Measurements from ENCODE around the gene CPSF3. TPM values are rescaled to one million over a fixed set of nuclear protein-coding genes. Genes with fewer than 3 reads are reported as not detected.

Gene CPSF3
- total RNA-seq, 1 donor from 2014 or later = 74.7 TPM

DNA sequence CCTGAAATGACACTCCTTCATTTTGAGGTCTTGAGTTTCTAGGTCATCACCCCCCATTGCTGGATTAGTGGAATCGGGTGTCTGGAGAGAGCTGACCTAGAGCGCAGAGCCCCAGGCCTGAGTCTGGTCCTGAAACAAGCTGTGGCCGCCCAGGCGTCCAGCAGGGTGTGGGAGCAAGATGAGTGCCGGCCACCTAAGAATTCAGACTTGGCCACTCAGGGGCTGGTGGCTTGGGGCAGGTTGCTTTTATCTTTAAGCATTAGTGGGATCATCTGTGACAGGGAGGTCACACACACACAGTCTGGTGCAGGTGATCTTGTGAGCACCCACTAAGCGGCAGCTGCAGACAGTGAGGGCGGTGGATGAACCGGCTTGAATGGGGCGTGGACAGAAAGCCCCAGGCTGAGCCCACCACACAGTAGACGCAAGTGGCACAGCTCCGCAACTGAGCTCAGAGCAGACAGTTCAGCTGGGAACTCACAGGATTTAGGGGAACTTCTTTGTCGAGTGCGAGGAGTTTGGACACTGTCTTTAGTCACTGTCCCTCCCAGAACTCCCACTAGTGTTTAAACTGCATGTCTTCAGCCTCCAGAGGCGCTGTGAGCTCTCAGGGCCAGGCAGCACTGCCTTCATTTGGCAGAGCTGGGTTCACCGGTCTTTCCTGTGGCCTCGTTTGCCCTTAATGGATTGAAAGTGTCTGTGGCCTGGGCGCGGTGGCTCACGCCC, 21.6 kb upstream of the CPSF3 start:
- Mint-ChIP-seq H3K27ac (no peak overlapping the region), H3K4me1 (ENCODE audit: low read depth) (no peaks in the 10 kb centered on the region), H3K4me3 (no peak overlapping the region), H3K9me3 (no peaks in the 10 kb centered on the region), H3K36me3 (ENCODE audit: low read depth) (peaks cover 2% of the 10 kb centered on the region), H3K27me3 (ENCODE audit: insufficient read depth) (peaks cover 2% of the 10 kb centered on the region)
- intact Hi-C loops (cut with micrococcal nuclease) = no loop called here
- no peak for DNase-seq (ENCODE audit: low spot score)

DNA sequence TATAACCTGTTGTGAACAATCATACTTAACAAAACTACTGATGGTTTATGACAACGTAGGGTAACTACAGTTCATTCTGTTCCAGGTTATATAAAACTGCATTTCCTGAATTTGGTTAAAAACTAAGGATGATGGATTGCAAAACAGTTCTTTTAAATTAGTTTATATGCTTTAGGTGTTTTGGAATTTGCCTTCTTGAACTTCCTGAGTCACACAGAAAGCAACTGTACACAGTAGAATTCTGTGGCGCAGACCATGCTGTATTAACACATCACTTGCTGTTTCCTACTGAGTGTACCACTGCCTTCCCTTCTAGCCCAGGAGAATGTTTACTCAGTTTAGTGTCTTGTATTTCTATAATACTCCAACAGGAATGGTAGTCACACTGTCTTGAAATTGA, 19.5 kb upstream of the CPSF3 start:
- Mint-ChIP-seq H3K27ac (no peak overlapping the region), H3K27me3 (ENCODE audit: insufficient read depth) (peaks cover 2% of the 10 kb centered on the region), H3K4me3 (no peak overlapping the region), H3K9me3 (no peaks in the 10 kb centered on the region), H3K4me1 (ENCODE audit: low read depth) (no peaks in the 10 kb centered on the region), H3K36me3 (ENCODE audit: low read depth) (peaks cover 16% of the 10 kb centered on the region)
- DNase-seq (ENCODE audit: low spot score) = no peak
- intact Hi-C loops (cut with micrococcal nuclease) = no loop called here

DNA sequence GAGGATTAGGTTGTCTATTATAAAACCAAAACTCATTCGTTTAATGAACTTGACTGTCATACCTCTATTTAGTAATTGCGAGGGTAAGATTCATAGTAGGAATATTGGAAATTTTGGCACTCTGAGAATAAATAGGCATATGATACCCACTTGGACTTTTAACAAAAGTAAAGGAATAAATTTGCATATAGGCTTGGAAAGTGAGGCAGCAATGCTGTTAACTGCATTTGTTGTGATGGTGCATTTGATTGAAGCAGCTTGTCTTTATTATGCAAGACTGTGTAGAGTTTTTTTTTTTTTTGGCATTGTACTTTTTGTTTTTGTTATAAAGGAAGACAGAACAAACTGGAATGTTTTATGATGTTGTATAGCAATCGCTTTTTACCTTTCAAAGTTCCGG, 19.0 kb upstream of the CPSF3 start:
- no peaks in the 10 kb centered on the region for H3K4me1 Mint-ChIP-seq (ENCODE audit: low read depth)
- H3K27ac Mint-ChIP-seq = no peak overlapping the region
- no peak for DNase-seq (ENCODE audit: low spot score)
- no peaks in the 10 kb centered on the region for H3K9me3 Mint-ChIP-seq
- H3K27me3 Mint-ChIP-seq (ENCODE audit: insufficient read depth) = peaks cover 2% of the 10 kb centered on the region
- no peak overlapping the region for H3K4me3 Mint-ChIP-seq
- intact Hi-C loops (cut with micrococcal nuclease) = no loop called here
- H3K36me3 Mint-ChIP-seq (ENCODE audit: low read depth) = peaks cover 17% of the 10 kb centered on the region

DNA sequence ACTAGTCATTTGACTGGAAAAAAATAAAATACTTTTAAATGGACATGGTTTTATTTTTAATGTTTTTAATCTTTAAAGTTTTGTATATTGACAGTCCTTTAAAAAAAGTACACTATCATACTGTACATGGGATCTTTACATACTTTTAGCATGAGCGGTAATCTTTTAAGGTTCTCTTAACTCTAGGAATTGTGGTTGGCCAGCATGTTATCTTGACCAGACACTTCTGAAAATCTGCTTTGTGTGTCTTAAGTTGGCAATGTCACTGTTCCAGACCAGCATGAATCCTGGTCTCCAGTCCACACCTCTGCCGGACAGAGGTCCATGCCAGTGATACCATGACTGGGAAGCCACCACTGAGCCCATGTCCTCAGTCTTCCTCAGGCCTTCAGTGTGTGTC, 17.8 kb upstream of the CPSF3 start:
- Mint-ChIP-seq H3K9me3 (no peaks in the 10 kb centered on the region), H3K27ac (no peak overlapping the region), H3K36me3 (ENCODE audit: low read depth) (peaks cover 21% of the 10 kb centered on the region), H3K4me3 (no peak overlapping the region), H3K27me3 (ENCODE audit: insufficient read depth) (peaks cover under 1% of the 10 kb centered on the region), H3K4me1 (ENCODE audit: low read depth) (no peaks in the 10 kb centered on the region)
- intact Hi-C loops (cut with micrococcal nuclease) = no loop called here
- DNase-seq (ENCODE audit: low spot score) = no peak

DNA sequence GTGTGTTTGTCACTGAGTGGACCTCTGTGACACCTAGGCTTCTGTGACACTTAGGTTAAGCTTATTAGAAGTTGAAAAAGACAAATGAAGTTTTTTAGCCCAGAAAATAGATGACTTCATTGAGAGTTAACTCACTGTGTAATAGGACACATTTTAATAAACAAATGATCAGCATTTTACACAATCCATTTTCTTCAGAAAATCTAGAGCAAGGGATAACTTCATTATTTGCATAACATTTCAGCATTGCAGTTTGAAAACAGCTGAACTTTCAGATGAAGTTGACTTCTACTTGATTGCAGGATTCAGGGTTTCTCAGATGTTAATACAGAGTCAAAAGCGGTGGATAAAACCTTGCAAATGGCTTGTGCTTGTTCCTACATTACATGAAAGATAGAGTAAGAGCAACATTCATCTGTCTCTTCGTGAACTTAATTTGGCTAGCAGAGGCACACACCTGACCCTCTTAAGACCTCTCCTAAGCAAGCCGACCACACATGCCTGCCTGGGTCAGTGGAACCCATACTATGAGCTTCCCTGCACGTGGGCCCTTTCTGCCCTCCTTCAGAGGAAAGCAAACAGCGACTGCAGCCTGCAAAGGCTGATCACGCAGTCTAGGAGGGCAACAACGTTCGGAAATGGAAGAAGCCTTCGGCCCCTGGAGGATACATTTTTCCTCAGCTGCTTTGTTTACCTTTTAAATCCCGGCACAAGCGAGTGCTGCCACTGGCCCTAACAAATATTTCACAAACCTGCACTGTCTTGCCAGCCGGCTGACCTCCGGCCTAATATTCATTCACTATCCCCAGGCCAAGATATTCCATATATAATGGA, 16.7 kb upstream of the CPSF3 start:
- H3K9me3 Mint-ChIP-seq = no peaks in the 10 kb centered on the region
- peak overlapping the region; percentile 61 for H3K27ac Mint-ChIP-seq
- peaks cover 23% of the 10 kb centered on the region for H3K36me3 Mint-ChIP-seq (ENCODE audit: low read depth)
- DNase-seq (ENCODE audit: low spot score) = no peak
- H3K27me3 Mint-ChIP-seq (ENCODE audit: insufficient read depth) = no peaks in the 10 kb centered on the region
- H3K4me3 Mint-ChIP-seq = no peak overlapping the region
- intact Hi-C loops (cut with micrococcal nuclease) = no loop called here
- no peaks in the 10 kb centered on the region for H3K4me1 Mint-ChIP-seq (ENCODE audit: low read depth)

DNA sequence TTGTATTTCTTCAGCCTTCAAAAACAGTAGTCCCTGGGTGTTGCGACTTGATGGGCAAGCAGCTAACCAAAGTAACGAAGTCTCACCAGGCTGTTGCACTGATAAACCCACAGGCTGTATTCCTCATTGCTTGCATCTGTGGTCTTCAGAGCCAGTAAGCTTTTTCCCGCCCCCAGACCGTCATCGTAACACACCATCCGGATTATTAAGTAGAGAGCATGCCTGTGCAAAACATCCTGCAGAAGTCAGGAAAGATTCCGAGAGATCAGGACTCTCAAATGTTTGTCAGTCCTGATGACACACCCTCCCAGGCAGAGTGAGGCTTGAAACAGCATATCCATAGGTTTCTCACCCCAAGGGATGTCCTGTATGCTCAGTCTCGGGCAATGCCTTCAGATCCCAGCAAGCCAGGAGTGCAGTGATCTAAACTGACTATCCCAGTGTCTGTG, 16.1 kb upstream of the CPSF3 start:
- intact Hi-C loops (cut with micrococcal nuclease) = no loop called here
- H3K36me3 Mint-ChIP-seq (ENCODE audit: low read depth) = peaks cover 26% of the 10 kb centered on the region
- H3K4me3 Mint-ChIP-seq = no peak overlapping the region
- H3K27me3 Mint-ChIP-seq (ENCODE audit: insufficient read depth) = no peaks in the 10 kb centered on the region
- no peaks in the 10 kb centered on the region for H3K4me1 Mint-ChIP-seq (ENCODE audit: low read depth)
- no peaks in the 10 kb centered on the region for H3K9me3 Mint-ChIP-seq
- no peak overlapping the region for H3K27ac Mint-ChIP-seq
- no peak for DNase-seq (ENCODE audit: low spot score)

DNA sequence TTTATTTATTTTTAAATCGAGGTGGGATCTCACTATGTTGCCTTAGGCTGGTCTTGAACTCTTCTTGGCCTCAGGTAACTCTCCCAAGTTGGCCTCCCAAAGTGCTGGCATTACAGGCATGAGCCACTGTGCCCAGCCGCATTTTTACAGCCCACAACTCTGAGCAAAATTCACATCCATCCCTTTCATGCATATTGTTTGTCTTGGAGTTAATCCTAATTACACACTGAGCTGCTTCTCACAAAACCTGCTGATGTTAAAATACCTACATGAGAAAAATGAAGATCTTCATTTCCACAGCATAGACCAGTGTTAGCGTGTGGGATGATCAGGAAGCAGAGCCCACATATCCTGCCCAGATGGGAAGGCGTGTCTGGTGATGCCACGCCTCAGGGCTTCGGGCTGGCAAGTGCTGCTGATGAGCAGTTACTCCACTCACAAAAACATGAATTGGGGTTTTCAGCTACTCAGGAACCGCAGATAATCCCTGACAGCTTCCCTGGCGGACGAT, 14.8 kb upstream of the CPSF3 start:
- no peak overlapping the region for H3K27ac Mint-ChIP-seq
- H3K36me3 Mint-ChIP-seq (ENCODE audit: low read depth) = peaks cover 29% of the 10 kb centered on the region
- H3K4me1 Mint-ChIP-seq (ENCODE audit: low read depth) = peaks cover under 1% of the 10 kb centered on the region
- no peaks in the 10 kb centered on the region for H3K27me3 Mint-ChIP-seq (ENCODE audit: insufficient read depth)
- intact Hi-C loops (cut with micrococcal nuclease) = no loop called here
- H3K4me3 Mint-ChIP-seq = no peak overlapping the region
- no peaks in the 10 kb centered on the region for H3K9me3 Mint-ChIP-seq
- DNase-seq (ENCODE audit: low spot score) = no peak

DNA sequence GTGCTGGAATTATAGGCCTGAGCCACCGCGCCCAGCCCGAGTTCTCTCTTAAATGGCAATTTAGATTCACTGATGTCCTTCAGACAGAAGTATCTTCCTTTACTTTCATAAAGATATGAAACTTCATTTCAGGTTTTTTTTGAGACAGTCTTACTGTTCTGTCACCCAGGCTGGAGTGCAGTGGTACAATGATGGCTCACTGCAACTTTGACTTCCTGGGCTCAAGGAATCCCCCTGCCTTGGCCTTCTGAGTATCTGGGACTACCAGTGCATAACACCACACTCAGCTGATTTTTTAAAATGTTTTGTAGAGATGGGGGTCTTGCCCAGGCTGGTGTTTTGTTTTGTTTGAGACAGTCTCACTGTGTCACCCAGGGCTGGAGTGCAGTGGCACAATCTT, 13.3 kb upstream of the CPSF3 start:
- peaks cover 10% of the 10 kb centered on the region for H3K4me1 Mint-ChIP-seq (ENCODE audit: low read depth)
- H3K9me3 Mint-ChIP-seq = no peaks in the 10 kb centered on the region
- intact Hi-C loops (cut with micrococcal nuclease) = no loop called here
- H3K27me3 Mint-ChIP-seq (ENCODE audit: insufficient read depth) = no peaks in the 10 kb centered on the region
- no peak overlapping the region for H3K4me3 Mint-ChIP-seq
- DNase-seq (ENCODE audit: low spot score) = no peak
- no peak overlapping the region for H3K27ac Mint-ChIP-seq
- H3K36me3 Mint-ChIP-seq (ENCODE audit: low read depth) = peaks cover 36% of the 10 kb centered on the region

DNA sequence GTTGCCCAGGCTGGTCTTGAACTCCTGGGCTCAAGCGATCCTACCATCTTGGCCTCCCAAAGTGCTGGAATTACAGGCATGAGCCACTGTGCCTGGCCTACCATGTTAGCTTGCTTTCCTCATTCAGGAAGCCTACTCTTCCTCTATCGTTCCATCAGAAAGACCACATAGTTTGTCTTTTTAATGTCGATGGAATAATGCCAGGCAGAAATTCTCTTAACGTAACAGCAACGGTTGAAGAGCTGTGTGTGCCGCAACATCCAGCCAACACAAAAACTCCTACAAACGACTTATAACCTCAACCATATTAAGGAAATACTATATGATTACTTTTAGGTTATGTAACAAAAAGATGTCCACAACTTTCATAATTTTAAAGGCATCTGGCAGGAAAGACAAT, 10.7 kb upstream of the CPSF3 start:
- no peaks in the 10 kb centered on the region for H3K9me3 Mint-ChIP-seq
- H3K27me3 Mint-ChIP-seq (ENCODE audit: insufficient read depth) = no peaks in the 10 kb centered on the region
- intact Hi-C loops (cut with micrococcal nuclease) = no loop called here
- no peak overlapping the region for H3K4me3 Mint-ChIP-seq
- H3K36me3 Mint-ChIP-seq (ENCODE audit: low read depth) = peaks cover 40% of the 10 kb centered on the region
- DNase-seq (ENCODE audit: low spot score) = no peak
- H3K4me1 Mint-ChIP-seq (ENCODE audit: low read depth) = peaks cover 28% of the 10 kb centered on the region
- no peak overlapping the region for H3K27ac Mint-ChIP-seq

DNA sequence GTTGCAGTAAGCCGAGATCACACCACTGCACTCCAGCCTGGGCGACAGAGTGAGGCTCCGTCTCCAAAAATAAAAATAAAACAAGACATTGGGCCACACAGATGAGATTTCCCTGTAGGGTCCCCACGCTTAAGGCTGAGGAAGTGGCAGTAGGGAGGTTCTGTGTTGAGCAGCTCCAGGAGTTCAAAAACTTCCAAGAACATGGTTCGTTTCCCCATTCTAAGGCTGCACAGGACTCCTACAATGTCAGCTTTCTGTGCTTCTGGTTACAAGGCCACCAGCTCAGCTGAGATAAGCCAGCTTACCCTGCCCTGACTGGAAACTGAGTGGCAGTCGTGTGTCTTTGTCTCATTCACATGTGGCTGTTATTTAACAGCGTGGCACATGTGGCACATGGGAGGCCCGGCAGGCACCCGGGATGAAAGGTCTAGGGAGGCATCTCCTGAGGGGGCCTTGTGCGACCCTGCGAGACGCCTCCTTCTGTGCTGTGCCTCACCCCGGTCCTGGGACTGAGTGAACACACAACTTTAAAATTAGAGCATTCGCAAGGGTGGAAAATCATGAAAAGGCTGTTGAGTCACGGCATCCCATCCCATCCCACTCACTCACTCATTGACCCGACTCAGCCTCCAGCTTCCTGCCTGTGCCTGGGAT, 7.8 kb upstream of the CPSF3 start:
- Mint-ChIP-seq H3K4me3 (no peak overlapping the region), H3K27ac (peak overlapping the region; percentile 60), H3K9me3 (no peaks in the 10 kb centered on the region), H3K27me3 (ENCODE audit: insufficient read depth) (no peaks in the 10 kb centered on the region), H3K36me3 (ENCODE audit: low read depth) (peaks cover 36% of the 10 kb centered on the region), H3K4me1 (ENCODE audit: low read depth) (peaks cover 52% of the 10 kb centered on the region)
- intact Hi-C loops (cut with micrococcal nuclease) = no loop called here
- DNase-seq (ENCODE audit: low spot score) = no peak

DNA sequence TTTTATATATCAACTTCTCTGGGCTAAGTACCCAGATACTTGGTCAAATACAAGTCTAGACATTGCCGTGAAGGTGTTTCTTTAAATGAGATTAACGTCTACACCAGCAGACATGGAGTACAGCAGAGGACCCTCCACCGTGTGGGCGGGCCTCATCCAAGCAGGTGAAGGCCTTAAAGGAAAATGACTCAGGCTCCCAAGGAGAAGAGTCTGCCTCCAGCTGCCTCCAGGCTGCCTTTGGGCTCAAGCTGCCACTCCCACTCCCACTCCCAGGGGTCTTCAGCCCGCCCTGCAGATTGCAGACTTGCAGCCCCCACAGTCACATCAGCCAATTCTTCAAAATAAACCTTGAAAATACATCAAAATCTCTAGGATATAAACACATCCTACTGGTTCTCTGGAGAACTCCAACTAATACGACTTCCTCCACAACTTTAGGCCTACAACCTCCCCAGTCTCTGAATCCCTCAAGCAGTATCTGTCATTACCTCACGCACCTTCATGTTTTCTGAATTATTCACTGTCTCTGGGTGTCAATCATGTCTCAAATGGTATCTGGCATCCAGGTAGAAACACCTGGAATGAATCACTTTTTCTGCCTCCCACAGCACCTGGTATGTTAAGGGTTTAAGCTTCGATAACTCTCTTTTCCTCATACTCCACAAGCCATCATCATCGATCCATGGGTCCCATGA, 7.0 kb upstream of the CPSF3 start:
- H3K9me3 Mint-ChIP-seq = no peaks in the 10 kb centered on the region
- peaks cover 35% of the 10 kb centered on the region for H3K36me3 Mint-ChIP-seq (ENCODE audit: low read depth)
- H3K27me3 Mint-ChIP-seq (ENCODE audit: insufficient read depth) = no peaks in the 10 kb centered on the region
- intact Hi-C loops (cut with micrococcal nuclease) = no loop called here
- H3K4me1 Mint-ChIP-seq (ENCODE audit: low read depth) = peaks cover 55% of the 10 kb centered on the region
- H3K27ac Mint-ChIP-seq = peak overlapping the region; percentile 60
- no peak for DNase-seq (ENCODE audit: low spot score)
- no peak overlapping the region for H3K4me3 Mint-ChIP-seq

DNA sequence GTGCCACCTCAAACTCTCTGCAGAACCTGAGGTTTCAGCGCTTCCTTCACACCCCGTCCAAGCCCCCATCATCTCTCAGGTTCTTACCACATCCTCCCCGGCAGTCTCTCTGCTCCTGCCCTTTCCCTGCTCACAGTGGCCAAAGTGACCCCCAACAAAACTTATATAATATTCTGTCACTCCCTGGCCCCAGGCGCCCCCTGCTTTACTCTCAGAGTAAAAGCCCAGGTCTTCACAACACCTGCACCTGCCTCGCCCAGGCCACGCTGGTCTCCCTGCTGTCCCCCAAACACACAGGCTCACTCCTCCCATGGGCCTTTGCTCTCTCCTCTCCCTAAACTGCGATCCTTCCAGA, 6.5 kb upstream of the CPSF3 start:
- no peak for DNase-seq (ENCODE audit: low spot score)
- H3K36me3 Mint-ChIP-seq (ENCODE audit: low read depth) = peaks cover 36% of the 10 kb centered on the region
- no peak overlapping the region for H3K4me3 Mint-ChIP-seq
- H3K9me3 Mint-ChIP-seq = no peaks in the 10 kb centered on the region
- H3K4me1 Mint-ChIP-seq (ENCODE audit: low read depth) = peaks cover 60% of the 10 kb centered on the region
- peak overlapping the region; percentile 15 for H3K27ac Mint-ChIP-seq
- no peaks in the 10 kb centered on the region for H3K27me3 Mint-ChIP-seq (ENCODE audit: insufficient read depth)
- intact Hi-C loops (cut with micrococcal nuclease) = no loop called here
